HG02840 (cell line): ENCODE data around the gene CDK17.
"Not testable (repeated sequence)": the region's sequence is repeated elsewhere in the genome, so short reads cannot be mapped to it uniquely, and the experiment has no call there.

ENCODE experiments used
- ATAC-seq: cut with Tn5 transposase; IDR thresholded peaks from one replicate; pipeline ENCODE4 v1.9.1; 2021; ENCODE audit warnings: mild to moderate bottlenecking, moderate library complexity, moderate number of reproducible peaks; ENCODE audit not compliant: unreplicated experiment, low FRiP score

CDK17 gene

GRCh38 chr12:96419576-96420276, 19.5 kb upstream of the CDK17 start:
- peak; percentile 61 for ATAC-seq

- not testable (repeated sequence) for ATAC-seq
Measured at GRCh38 chr12:96417688-96418087, 17.4 kb upstream of the CDK17 start.

GRCh38 chr12:96416033-96416799, 16.0 kb upstream of the CDK17 start:
- ATAC-seq: no peak

GRCh38 chr12:96414637-96415036, 14.4 kb upstream of the CDK17 start:
- no peak for ATAC-seq

GRCh38 chr12:96412431-96412830, 12.2 kb upstream of the CDK17 start:
- no peak for ATAC-seq

GRCh38 chr12:96409731-96410130, 9.5 kb upstream of the CDK17 start:
- no peak for ATAC-seq

- ATAC-seq: no peak
Measured at GRCh38 chr12:96408993-96409392, 8.8 kb upstream of the CDK17 start.

- peak; percentile 97 for ATAC-seq
Measured at GRCh38 chr12:96407429-96408097, 7.3 kb upstream of the CDK17 start.

GRCh38 chr12:96404696-96405095, 4.5 kb upstream of the CDK17 start:
- no peak for ATAC-seq

GRCh38 chr12:96403870-96404269, 3.6 kb upstream of the CDK17 start:
- ATAC-seq: no peak

GRCh38 chr12:96402522-96402921, 2.3 kb upstream of the CDK17 start:
- not testable (repeated sequence) for ATAC-seq

GRCh38 chr12:96402061-96402460, 1.8 kb upstream of the CDK17 start:
- ATAC-seq: no peak

GRCh38 chr12:96401076-96401871, 1.0 kb upstream of the CDK17 start:
- no peak for ATAC-seq

- no peak for ATAC-seq
Measured at GRCh38 chr12:96400631-96401075, 414 bp upstream of the CDK17 start.

GRCh38 chr12:96399120-96399918, 920 bp downstream of the CDK17 start:
- peak; percentile 33 for ATAC-seq

GRCh38 chr12:96398424-96399119, 1.7 kb downstream of the CDK17 start:
- no peak for ATAC-seq

- ATAC-seq: no peak
Measured at GRCh38 chr12:96397756-96398423, 2.3 kb downstream of the CDK17 start.

GRCh38 chr12:96396914-96397313, 3.3 kb downstream of the CDK17 start:
- no peak for ATAC-seq

GRCh38 chr12:96396209-96396608, 4.0 kb downstream of the CDK17 start:
- no peak for ATAC-seq
